IPS DF 19.7 (cell line): ENCODE data around the gene C12orf56.
A peak's percentile ranks its signal among the peaks of the same experiment; 100 is the strongest.
"Not testable (repeated sequence)": the region's sequence is repeated elsewhere in the genome, so short reads cannot be mapped to it uniquely, and the experiment has no call there.

Experiments used
- DNase-seq: peaks from one replicate; pipeline ENCODE4 v3.0.0-alpha.2; 2013; ENCODE audit warnings: low read depth, low spot score

C12orf56 gene

GRCh38 chr12:64385468-64385867 lies 5.1 kb downstream of the C12orf56 start:
- DNase-seq, result no peak

- DNase-seq, result no peak
Measured at GRCh38 chr12:64385019-64385418, 5.5 kb downstream of the C12orf56 start.

- DNase-seq, result no peak
Measured at GRCh38 chr12:64383675-64384074, 6.9 kb downstream of the C12orf56 start.

- DNase-seq, result no peak
Measured at GRCh38 chr12:64362721-64363305, 27.7 kb downstream of the C12orf56 start.

GRCh38 chr12:64361173-64361572 lies 29.4 kb downstream of the C12orf56 start:
- DNase-seq, result not testable (repeated sequence)

- not testable (repeated sequence) for DNase-seq
Measured at GRCh38 chr12:64356209-64356608, 34.3 kb downstream of the C12orf56 start.

- no peak for DNase-seq
Measured at GRCh38 chr12:64352181-64352580, 38.4 kb downstream of the C12orf56 start.

GRCh38 chr12:64351265-64351664 lies 39.3 kb downstream of the C12orf56 start:
- no peak for DNase-seq

GRCh38 chr12:64347630-64348029 lies 42.9 kb downstream of the C12orf56 start:
- no peak for DNase-seq

GRCh38 chr12:64344631-64345030 lies 45.9 kb downstream of the C12orf56 start:
- DNase-seq, result not testable (repeated sequence)

GRCh38 chr12:64340546-64340945 lies 50.0 kb downstream of the C12orf56 start:
- not testable (repeated sequence) for DNase-seq

GRCh38 chr12:64335886-64336466 lies 54.6 kb downstream of the C12orf56 start:
- no peak for DNase-seq

GRCh38 chr12:64332938-64333337 lies 57.6 kb downstream of the C12orf56 start:
- DNase-seq, result no peak

GRCh38 chr12:64332296-64332695 lies 58.3 kb downstream of the C12orf56 start:
- DNase-seq, result no peak

GRCh38 chr12:64329031-64329710 lies 61.4 kb downstream of the C12orf56 start:
- DNase-seq, result not testable (repeated sequence)

GRCh38 chr12:64325055-64325454 lies 65.5 kb downstream of the C12orf56 start:
- no peak for DNase-seq

- peak; percentile 25 for DNase-seq
Measured at GRCh38 chr12:64323476-64324225, 66.9 kb downstream of the C12orf56 start.

GRCh38 chr12:64323006-64323405 lies 67.6 kb downstream of the C12orf56 start:
- no peak for DNase-seq

GRCh38 chr12:64320611-64321010 lies 69.9 kb downstream of the C12orf56 start:
- no peak for DNase-seq

- not testable (repeated sequence) for DNase-seq
Measured at GRCh38 chr12:64319540-64320225, 70.9 kb downstream of the C12orf56 start.

- peak; percentile 87 for DNase-seq
Measured at GRCh38 chr12:64318605-64319004, 72.0 kb downstream of the C12orf56 start.

GRCh38 chr12:64311877-64312276 lies 78.7 kb downstream of the C12orf56 start:
- DNase-seq, result no peak
